ENCODE results near the gene TLE6. TPM values are rescaled to one million over a fixed set of nuclear protein-coding genes. Genes with fewer than 3 reads are reported as not detected.

Gene TLE6
- total and polyA plus RNA-seq, 7 donors: 0.50 to 2.2 (median 0.92) TPM; not detected in 1

- Histone ChIP-seq H3K27me3 (ENCODE audit: insufficient read depth in 3 of 3, low read length in 2 of 3) (no peaks in the 10 kb centered on the region), H3K27ac (no peak within 1 kb of the TSS), H3K36me3 (ENCODE audit: insufficient read depth in 1 of 2, low read depth in 1 of 2) (peaks cover 0 to 6% of the 10 kb centered on the region in 2 donors), H3K4me1 (no peaks in the 10 kb centered on the region), H3K4me3 (peak within 1 kb of the TSS; percentile 73), H3K9me3 (no peaks in the 10 kb centered on the region)
- intact Hi-C loops (cut with DNase I): no loop called here
- ATAC-seq (peak; percentile 7 to 67 (median 60)), DNase-seq (peak in 1 of 2 donors; percentile 35)
- TF ChIP-seq CTCF (IDR thresholded peaks at IDR 0.05): no peak
- WGBS, 3 donors: 3 to 11% (median 10%) methylated on average over 19 to 83 of the region's 85 CpGs
Measured at GRCh38 chr19:3029065-3029923, 51.9 kb downstream of the TLE6 start, which contains the start of gene TLE2. Gene TLE2, minus strand, starts transcription at chr19:3029280. Its CDS starts 376 bp downstream, at chr19:3028904.

GRCh38 chr19:3031607-3031867, 54.2 kb downstream of the TLE6 start:
- no peak for TF ChIP-seq CTCF (IDR thresholded peaks at IDR 0.05)
- intact Hi-C loops (cut with DNase I): loop anchor here (5.0 kb wide), 2 partner anchors 54 to 76 kb away; partner anchors contain the start of gene TLE6 (in 1 of the 2)
- H3K4me1 ChIP-seq: peaks cover 8% of the 10 kb centered on the region
- DNase-seq: no peak
- no peaks in the 10 kb centered on the region for H3K27me3 ChIP-seq (ENCODE audit: insufficient read depth in 3 of 3, low read length in 2 of 3)
- H3K27ac ChIP-seq: no peak overlapping the region
- WGBS, 3 donors: 74 to 78% (median 77%) methylated on average over 5 of the region's 5 CpGs
- H3K9me3 ChIP-seq: no peaks in the 10 kb centered on the region
- no peak overlapping the region for H3K4me3 ChIP-seq
- H3K36me3 ChIP-seq (ENCODE audit: insufficient read depth in 1 of 2, low read depth in 1 of 2): no peaks in the 10 kb centered on the region
- ATAC-seq: no peak

GRCh38 chr19:3033595-3034405, 56.4 kb downstream of the TLE6 start:
- Histone ChIP-seq H3K27me3 (ENCODE audit: insufficient read depth in 3 of 3, low read length in 2 of 3) (no peaks in the 10 kb centered on the region), H3K9me3 (no peaks in the 10 kb centered on the region), H3K27ac (no peak overlapping the region), H3K36me3 (ENCODE audit: insufficient read depth in 1 of 2, low read depth in 1 of 2) (no peaks in the 10 kb centered on the region), H3K4me1 (peaks cover 8% of the 10 kb centered on the region), H3K4me3 (no peak overlapping the region)
- WGBS, 3 donors: 81 to 86% (median 83%) methylated on average over 11 of the region's 11 CpGs
- TF ChIP-seq CTCF (IDR thresholded peaks at IDR 0.05): no peak
- DNase-seq (no peak), ATAC-seq (no peak)
- intact Hi-C loops (cut with DNase I): loop anchor here (2.0 to 5.0 kb wide), 3 partner anchors 56 to 74 kb away; partner anchors contain the start of gene TLE6 (in 2 of the 2)

GRCh38 chr19:3034406-3034655, 57.0 kb downstream of the TLE6 start:
- ATAC-seq: no peak
- Histone ChIP-seq H3K36me3 (ENCODE audit: insufficient read depth in 1 of 2, low read depth in 1 of 2) (no peaks in the 10 kb centered on the region), H3K27ac (no peak overlapping the region), H3K9me3 (no peaks in the 10 kb centered on the region), H3K4me3 (no peak overlapping the region), H3K27me3 (ENCODE audit: insufficient read depth in 3 of 3, low read length in 2 of 3) (no peaks in the 10 kb centered on the region), H3K4me1 (peaks cover 8% of the 10 kb centered on the region)
- no peak for DNase-seq
- intact Hi-C loops (cut with DNase I): loop anchor here (2.0 to 5.0 kb wide), 3 partner anchors 57 to 73 kb away; partner anchors contain the start of gene TLE6 (in 2 of the 2)
- no peak for TF ChIP-seq CTCF (IDR thresholded peaks at IDR 0.05)

Data from psoas muscle (tissue), 8 donors.